ENCODE results near the gene IL34.

Gene IL34

GRCh38 chr16:70644763-70645597 lies 1.4 kb upstream of the IL34 start:
- CTCF ChIA-PET, result no interaction called here
- WGBS (ENCODE audit: insufficient coverage), result 87% methylated on average over 8 of the region's 10 CpGs
- no peaks in the 10 kb centered on the region for H3K9me3 ChIP-seq (ENCODE audit: control extremely low read depth in 1 of 5, control insufficient read depth in 4 of 5, insufficient read depth in 2 of 5, low read depth in 1 of 5, low read length in 4 of 5)
- H3K27me3 ChIP-seq (replicated peaks in 2 of 5; ENCODE audit: control insufficient read depth in 4 of 5, insufficient read depth in 5 of 5, low read length in 4 of 5), result no peaks in the 10 kb centered on the region
- POLR2A ChIA-PET, result no interaction called here
- DNase-seq, result no peak
- H3K27ac ChIP-seq (ENCODE audit: insufficient read depth in 1 of 2, low read depth in 1 of 2, low read length in 2 of 2, poor library complexity in 1 of 2, severe bottlenecking in 2 of 2), result no peak overlapping the region
- no peaks in the 10 kb centered on the region for H3K4me1 ChIP-seq (ENCODE audit: control extremely low read depth in 1 of 4, control insufficient read depth in 4 of 4, insufficient read depth in 4 of 4, low read length in 3 of 4)
- no peak overlapping the region for H3K4me3 ChIP-seq (ENCODE audit: control insufficient read depth in 1 of 7, extremely low read depth in 1 of 7, insufficient read depth in 4 of 7, low read depth in 2 of 7, low read length in 6 of 7)
- H3K36me3 ChIP-seq (ENCODE audit: control insufficient read depth in 4 of 4, insufficient read depth in 4 of 4, low read length in 3 of 4), result no peaks in the 10 kb centered on the region

GRCh38 chr16:70647441-70648359 lies 1.3 kb downstream of the IL34 start:
- ChIA-PET POLR2A (no interaction called here), CTCF (no interaction called here)
- DNase-seq, result no peak
- H3K4me1 ChIP-seq (ENCODE audit: control extremely low read depth in 1 of 4, control insufficient read depth in 4 of 4, insufficient read depth in 4 of 4, low read length in 3 of 4), result no peaks in the 10 kb centered on the region
- H3K4me3 ChIP-seq (ENCODE audit: control insufficient read depth in 1 of 7, extremely low read depth in 1 of 7, insufficient read depth in 4 of 7, low read depth in 2 of 7, low read length in 6 of 7), result no peak overlapping the region
- no peaks in the 10 kb centered on the region for H3K36me3 ChIP-seq (ENCODE audit: control insufficient read depth in 4 of 4, insufficient read depth in 4 of 4, low read length in 3 of 4)
- H3K27ac ChIP-seq (ENCODE audit: insufficient read depth in 1 of 2, low read depth in 1 of 2, low read length in 2 of 2, poor library complexity in 1 of 2, severe bottlenecking in 2 of 2), result no peak overlapping the region
- no peaks in the 10 kb centered on the region for H3K27me3 ChIP-seq (replicated peaks in 2 of 5; ENCODE audit: control insufficient read depth in 4 of 5, insufficient read depth in 5 of 5, low read length in 4 of 5)
- no peaks in the 10 kb centered on the region for H3K9me3 ChIP-seq (ENCODE audit: control extremely low read depth in 1 of 5, control insufficient read depth in 4 of 5, insufficient read depth in 2 of 5, low read depth in 1 of 5, low read length in 4 of 5)
- 95% methylated on average over 14 of the region's 15 CpGs for WGBS (ENCODE audit: insufficient coverage)

GRCh38 chr16:70648606-70649005 lies 2.2 kb downstream of the IL34 start:
- Histone ChIP-seq H3K27ac (ENCODE audit: insufficient read depth in 1 of 2, low read depth in 1 of 2, low read length in 2 of 2, poor library complexity in 1 of 2, severe bottlenecking in 2 of 2) (no peak overlapping the region), H3K9me3 (ENCODE audit: control extremely low read depth in 1 of 5, control insufficient read depth in 4 of 5, insufficient read depth in 2 of 5, low read depth in 1 of 5, low read length in 4 of 5) (no peaks in the 10 kb centered on the region), H3K27me3 (replicated peaks in 2 of 5; ENCODE audit: control insufficient read depth in 4 of 5, insufficient read depth in 5 of 5, low read length in 4 of 5) (no peaks in the 10 kb centered on the region), H3K36me3 (ENCODE audit: control insufficient read depth in 4 of 4, insufficient read depth in 4 of 4, low read length in 3 of 4) (no peaks in the 10 kb centered on the region), H3K4me1 (ENCODE audit: control extremely low read depth in 1 of 4, control insufficient read depth in 4 of 4, insufficient read depth in 4 of 4, low read length in 3 of 4) (no peaks in the 10 kb centered on the region), H3K4me3 (ENCODE audit: control insufficient read depth in 1 of 7, extremely low read depth in 1 of 7, insufficient read depth in 4 of 7, low read depth in 2 of 7, low read length in 6 of 7) (no peak overlapping the region)
- POLR2A ChIA-PET, result no interaction called here
- CTCF ChIA-PET, result no interaction called here
- no peak for DNase-seq
- WGBS (ENCODE audit: insufficient coverage), result 94% methylated on average over 6 of the region's 6 CpGs

GRCh38 chr16:70649300-70649699 lies 2.9 kb downstream of the IL34 start:
- no peak for DNase-seq
- H3K27me3 ChIP-seq (replicated peaks in 2 of 5; ENCODE audit: control insufficient read depth in 4 of 5, insufficient read depth in 5 of 5, low read length in 4 of 5), result no peaks in the 10 kb centered on the region
- peaks cover 0 to 5% (median 3%) of the 10 kb centered on the region in 4 experiments for H3K4me1 ChIP-seq (ENCODE audit: control extremely low read depth in 1 of 4, control insufficient read depth in 4 of 4, insufficient read depth in 4 of 4, low read length in 3 of 4)
- H3K27ac ChIP-seq (ENCODE audit: insufficient read depth in 1 of 2, low read depth in 1 of 2, low read length in 2 of 2, poor library complexity in 1 of 2, severe bottlenecking in 2 of 2), result no peak overlapping the region
- no peak overlapping the region for H3K4me3 ChIP-seq (ENCODE audit: control insufficient read depth in 1 of 7, extremely low read depth in 1 of 7, insufficient read depth in 4 of 7, low read depth in 2 of 7, low read length in 6 of 7)
- ChIA-PET CTCF (no interaction called here), POLR2A (no interaction called here)
- WGBS (ENCODE audit: insufficient coverage), result 100% methylated on average over 3 of the region's 7 CpGs
- H3K36me3 ChIP-seq (ENCODE audit: control insufficient read depth in 4 of 4, insufficient read depth in 4 of 4, low read length in 3 of 4), result no peaks in the 10 kb centered on the region
- no peaks in the 10 kb centered on the region for H3K9me3 ChIP-seq (ENCODE audit: control extremely low read depth in 1 of 5, control insufficient read depth in 4 of 5, insufficient read depth in 2 of 5, low read depth in 1 of 5, low read length in 4 of 5)

- no peaks in the 10 kb centered on the region for H3K9me3 ChIP-seq (ENCODE audit: control extremely low read depth in 1 of 5, control insufficient read depth in 4 of 5, insufficient read depth in 2 of 5, low read depth in 1 of 5, low read length in 4 of 5)
- no peak overlapping the region for H3K4me3 ChIP-seq (ENCODE audit: control insufficient read depth in 1 of 7, extremely low read depth in 1 of 7, insufficient read depth in 4 of 7, low read depth in 2 of 7, low read length in 6 of 7)
- H3K27me3 ChIP-seq (replicated peaks in 2 of 5; ENCODE audit: control insufficient read depth in 4 of 5, insufficient read depth in 5 of 5, low read length in 4 of 5), result no peaks in the 10 kb centered on the region
- CTCF ChIA-PET, result interaction anchor here (1.3 kb wide), 1 partner anchor 9 kb away, joined by 4 read pairs; no protein-coding TSS in a partner anchor
- no peak for DNase-seq
- no peak overlapping the region for H3K27ac ChIP-seq (ENCODE audit: insufficient read depth in 1 of 2, low read depth in 1 of 2, low read length in 2 of 2, poor library complexity in 1 of 2, severe bottlenecking in 2 of 2)
- POLR2A ChIA-PET, result no interaction called here
- 100% methylated on average over 3 of the region's 4 CpGs for WGBS (ENCODE audit: insufficient coverage)
- H3K36me3 ChIP-seq (ENCODE audit: control insufficient read depth in 4 of 4, insufficient read depth in 4 of 4, low read length in 3 of 4), result no peaks in the 10 kb centered on the region
- peaks cover 0 to 5% (median 3%) of the 10 kb centered on the region in 4 experiments for H3K4me1 ChIP-seq (ENCODE audit: control extremely low read depth in 1 of 4, control insufficient read depth in 4 of 4, insufficient read depth in 4 of 4, low read length in 3 of 4)
These were observed 3.9 kb downstream of the IL34 start for GRCh38 chr16:70650216-70650615.

- 97% methylated on average over 3 of the region's 3 CpGs for WGBS (ENCODE audit: insufficient coverage)
- Histone ChIP-seq H3K36me3 (ENCODE audit: control insufficient read depth in 4 of 4, insufficient read depth in 4 of 4, low read length in 3 of 4) (no peaks in the 10 kb centered on the region), H3K27ac (ENCODE audit: insufficient read depth in 1 of 2, low read depth in 1 of 2, low read length in 2 of 2, poor library complexity in 1 of 2, severe bottlenecking in 2 of 2) (no peak overlapping the region), H3K9me3 (ENCODE audit: control extremely low read depth in 1 of 5, control insufficient read depth in 4 of 5, insufficient read depth in 2 of 5, low read depth in 1 of 5, low read length in 4 of 5) (no peaks in the 10 kb centered on the region), H3K4me1 (ENCODE audit: control extremely low read depth in 1 of 4, control insufficient read depth in 4 of 4, insufficient read depth in 4 of 4, low read length in 3 of 4) (peaks cover 0 to 5% (median 3%) of the 10 kb centered on the region in 4 experiments), H3K27me3 (replicated peaks in 2 of 5; ENCODE audit: control insufficient read depth in 4 of 5, insufficient read depth in 5 of 5, low read length in 4 of 5) (no peaks in the 10 kb centered on the region), H3K4me3 (ENCODE audit: control insufficient read depth in 1 of 7, extremely low read depth in 1 of 7, insufficient read depth in 4 of 7, low read depth in 2 of 7, low read length in 6 of 7) (no peak overlapping the region)
- CTCF ChIA-PET, result interaction anchor here (1.2 to 1.5 kb wide), 3 partner anchors 106 to 320 kb away, joined by 3 to 4 read pairs (median 3); no protein-coding TSS in a partner anchor
- POLR2A ChIA-PET, result interaction anchor here (0.6 kb wide), 1 partner anchor 270 kb away, joined by 3 read pairs; no protein-coding TSS in a partner anchor
- DNase-seq, result no peak
These were observed 5.2 kb downstream of the IL34 start for GRCh38 chr16:70651524-70651923.

GRCh38 chr16:70652322-70652721 lies 6.0 kb downstream of the IL34 start:
- H3K36me3 ChIP-seq (ENCODE audit: control insufficient read depth in 4 of 4, insufficient read depth in 4 of 4, low read length in 3 of 4), result no peaks in the 10 kb centered on the region
- no peaks in the 10 kb centered on the region for H3K27me3 ChIP-seq (replicated peaks in 2 of 5; ENCODE audit: control insufficient read depth in 4 of 5, insufficient read depth in 5 of 5, low read length in 4 of 5)
- ChIA-PET CTCF (interaction anchor here (1.2 to 3.3 kb wide), 5 partner anchors 106 to 321 kb away, joined by 3 to 13 read pairs (median 3); partner anchors contain the start of gene VAC14), POLR2A (no interaction called here)
- H3K4me1 ChIP-seq (ENCODE audit: control extremely low read depth in 1 of 4, control insufficient read depth in 4 of 4, insufficient read depth in 4 of 4, low read length in 3 of 4), result peaks cover 0 to 5% (median 3%) of the 10 kb centered on the region in 4 experiments
- H3K27ac ChIP-seq (ENCODE audit: insufficient read depth in 1 of 2, low read depth in 1 of 2, low read length in 2 of 2, poor library complexity in 1 of 2, severe bottlenecking in 2 of 2), result no peak overlapping the region
- no peaks in the 10 kb centered on the region for H3K9me3 ChIP-seq (ENCODE audit: control extremely low read depth in 1 of 5, control insufficient read depth in 4 of 5, insufficient read depth in 2 of 5, low read depth in 1 of 5, low read length in 4 of 5)
- no CpG with 5 or more reads among the region's 2 CpGs for WGBS (ENCODE audit: insufficient coverage)
- H3K4me3 ChIP-seq (ENCODE audit: control insufficient read depth in 1 of 7, extremely low read depth in 1 of 7, insufficient read depth in 4 of 7, low read depth in 2 of 7, low read length in 6 of 7), result no peak overlapping the region
- no peak for DNase-seq

Measured in common myeloid progenitor, CD34-positive (primary cell).